GM12878 (cell line): ENCODE results near the gene APOH. TPM values are rescaled to one million over a fixed set of nuclear protein-coding genes. Genes with fewer than 3 reads are reported as not detected.

ENCODE experiments used
- ATAC-seq: fragments of 200-7000 bp; cut with Tn5 transposase; 3 replicates; pipeline ENCODE4 v1.9.1; 2020; ENCODE audit warnings: mild to moderate bottlenecking, moderate library complexity
- BruUV-seq: library from RNA; stranded (reverse); fragments of 400-500 nt; replicated peaks from 2 replicates; lab custom pipeline; 2021; lab: Mats Ljungman, UMichigan
- CTCF ChIA-PET: fragments of 300-600 bp; sonication (Branson Sonifier 250); formaldehyde crosslinking; extraction: SDS; loops from one replicate; lab custom pipeline; 2021; ENCODE audit warnings: inconsistent platforms; lab: Yijun Ruan, JAX
- POLR2A ChIA-PET: fragments of 350-600 bp; formaldehyde crosslinking; extraction: SDS; loops from one replicate; lab custom pipeline; 2021; ENCODE audit warnings: inconsistent platforms; lab: Charles Lee
- RAD21 ChIA-PET: fragments of 300-600 bp; sonication (Branson Sonifier 250); formaldehyde crosslinking; loops from one replicate; lab custom pipeline; 2023; ENCODE audit warnings: antibody characterized with exemption; ENCODE audit not compliant: unreplicated experiment; lab: Charles Lee
- SMC1A ChIA-PET: fragments of 300-600 bp; sonication (Branson Sonifier 250); formaldehyde crosslinking; loops from one replicate; lab custom pipeline; 2023; ENCODE audit not compliant: unreplicated experiment, uncharacterized antibody; lab: Charles Lee
- DNase-seq: peaks from one replicate; pipeline ENCODE4 v3.0.0-alpha.2; 2011; ENCODE audit warnings: low read depth, low spot score
- FAIRE-seq: peaks from 3 replicates; lab custom pipeline; 2011; peaks lifted over from hg19 to GRCh38; lab: Jason Lieb, UNC
- H2AFZ ChIP-seq: 2 replicates; pipeline ENCODE4 v1.6.0; 2011; ENCODE audit warnings: low read depth, low read length, control low read depth; ENCODE audit not compliant: control insufficient read depth
- H3K27ac ChIP-seq: 2 replicates; pipeline ENCODE4 v1.5.1; 2011; ENCODE audit warnings: control low read depth; ENCODE audit not compliant: control insufficient read depth, insufficient read depth
- H3K27me3 ChIP-seq, 2 experiments: replicated peaks in 1 of 2; 2 replicates each; pipeline versions ENCODE4 v1.6.0 to v1.6.1; 2011; ENCODE audit warnings: low read length in 1 of 2; ENCODE audit not compliant: control insufficient read depth in 2 of 2, insufficient read depth in 2 of 2
- H3K36me3 ChIP-seq, 2 experiments: 2 replicates each; pipeline ENCODE4 v1.5.1; 2011; ENCODE audit warnings: low read length in 1 of 2; ENCODE audit not compliant: control insufficient read depth in 2 of 2, insufficient read depth in 2 of 2
- H3K4me1 ChIP-seq: 2 replicates; pipeline ENCODE4 v1.6.1; 2011; ENCODE audit warnings: mild to moderate bottlenecking, low read length, moderate library complexity, mixed read lengths; ENCODE audit not compliant: control insufficient read depth, insufficient read depth
- H3K4me2 ChIP-seq: 2 replicates; pipeline ENCODE4 v1.6.0; 2011; ENCODE audit warnings: control low read depth; ENCODE audit not compliant: control insufficient read depth, insufficient read depth
- H3K4me3 ChIP-seq: fragments of 200-600 bp; sonication (generic); 2 replicates; pipeline ENCODE4 v1.5.1; 2016
- H3K79me2 ChIP-seq: 2 replicates; pipeline ENCODE4 v1.6.0; 2011; ENCODE audit warnings: low read length; ENCODE audit not compliant: control insufficient read depth, insufficient read depth
- H3K9ac ChIP-seq: 2 replicates; pipeline ENCODE4 v1.8.0; 2011; ENCODE audit warnings: low read length, control low read depth, mixed read lengths; ENCODE audit not compliant: control insufficient read depth, insufficient read depth
- H3K9me3 ChIP-seq: replicated peaks from 3 replicates; pipeline ENCODE4 v1.5.1; 2011; ENCODE audit warnings: mild to moderate bottlenecking, low read length; ENCODE audit not compliant: control insufficient read depth, insufficient read depth
- H4K20me1 ChIP-seq: 2 replicates; pipeline ENCODE4 v1.6.0; 2011; ENCODE audit not compliant: control insufficient read depth, insufficient read depth
- BHLHE40 ChIP-seq, 2 experiments: fragments of 450-650 bp in 1 of 2; IDR thresholded peaks; 2 replicates each; pipeline ENCODE4 v1.6.1; 2011 to 2017; ENCODE audit warnings: low read depth in 2 of 2, borderline replicate concordance in 1 of 2, improper control_type of control experiment in 1 of 2, low read length in 1 of 2, mild to moderate bottlenecking in 1 of 2
- BRCA1 ChIP-seq: IDR thresholded peaks from 2 replicates; pipeline ENCODE4 v1.6.1; 2011; ENCODE audit warnings: low read depth, low read length, improper control_type of control experiment
- IRF4 ChIP-seq: IDR thresholded peaks from 2 replicates; pipeline ENCODE4 v1.6.1; 2011; ENCODE audit warnings: low read depth, low read length
- NFYB ChIP-seq: IDR thresholded peaks from 2 replicates; pipeline ENCODE4 v1.6.1; 2011; ENCODE audit warnings: low read depth, mild to moderate bottlenecking, low read length, improper control_type of control experiment, moderate library complexity; ENCODE audit not compliant: insufficient read depth
- RAD51 ChIP-seq: fragments of 450-650 bp; IDR thresholded peaks from 2 replicates; pipeline ENCODE4 v1.6.1; 2016; ENCODE audit warnings: moderate library complexity, mild to moderate bottlenecking, inconsistent platforms
- SPI1 ChIP-seq: IDR thresholded peaks from 2 replicates; pipeline ENCODE4 v1.6.1; 2011; ENCODE audit warnings: low read depth, mild to moderate bottlenecking, low read length, moderate library complexity, borderline replicate concordance; ENCODE audit not compliant: insufficient read depth
- SREBF1 ChIP-seq: IDR thresholded peaks from 2 replicates; pipeline ENCODE4 v1.6.1; 2012; ENCODE audit warnings: mild to moderate bottlenecking, low read length
- TAF1 ChIP-seq: IDR thresholded peaks from 2 replicates; pipeline ENCODE4 v1.6.1; 2011; ENCODE audit warnings: mild to moderate bottlenecking, low read depth, low read length, borderline replicate concordance
- TCF7 ChIP-seq: IDR thresholded peaks from 2 replicates; pipeline ENCODE4 v1.6.1; 2014; ENCODE audit warnings: antibody characterized with exemption, borderline replicate concordance
- WRNIP1 ChIP-seq: IDR thresholded peaks from 2 replicates; pipeline ENCODE4 v1.6.1; 2011; ENCODE audit warnings: low read depth, low read length, improper control_type of control experiment, borderline replicate concordance
- YBX1 ChIP-seq: fragments of 450-650 bp; IDR thresholded peaks from 2 replicates; pipeline ENCODE4 v1.6.1; 2016; ENCODE audit warnings: antibody characterized with exemption
- ZNF384 ChIP-seq: IDR thresholded peaks from 2 replicates; pipeline ENCODE4 v1.6.1; 2012; ENCODE audit warnings: low read depth, mild to moderate bottlenecking, low read length, improper control_type of control experiment, borderline replicate concordance
- ZNF622 ChIP-seq: fragments of 450-650 bp; IDR thresholded peaks from 2 replicates; pipeline ENCODE4 v1.6.1; 2017; ENCODE audit warnings: mild to moderate bottlenecking, inconsistent platforms
- ZZZ3 ChIP-seq: IDR thresholded peaks from 2 replicates; pipeline ENCODE4 v1.6.1; 2011; ENCODE audit warnings: low read depth; ENCODE audit not compliant: control insufficient read depth, insufficient read length
- in situ Hi-C: fragments of 300-500 bp; cut with MboI; formaldehyde crosslinking; loops from 9 replicates; pipeline ENCODE4 v1.14.3; 2018; ENCODE audit warnings: mixed read lengths
- intact Hi-C: fragments of 100-400 bp; cut with micrococcal nuclease; formaldehyde crosslinking; loops from one replicate; pipeline ENCODE4 v1.14.2; 2022; ENCODE audit not compliant: unreplicated experiment
- polyA plus RNA-seq, 11 experiments: library from polyadenylated mRNA; depleted of rRNA in 4 of 11; unstranded in 6 of 11; stranded (reverse) in 5 of 11; fragments of >200 nt; fragmentation: Nextera tagmentation in 4 of 11; fragmentation: Illumina TruSeq in 1 of 11; extraction: Ambion mirVana in 4 of 11; extraction: Trizol in 1 of 11; gene quantifications; 1 replicate in 1 of 11; 2 replicates in 10 of 11; pipeline versions ENCODE4 v1.2.1 to v1.2.3, GENCODE V29; 2011 to 2016; ENCODE audit warnings: inconsistent platforms in 2 of 11, missing spikeins in 2 of 11, low read depth in 1 of 11
- total RNA-seq, 4 experiments: library from RNA; depleted of rRNA in 3 of 4; stranded (reverse); fragments of >200 nt in 3 of 4; fragmentation: Illumina TruSeq in 1 of 4; extraction: Trizol in 1 of 4; gene quantifications; 2 replicates each; pipeline versions ENCODE4 v1.2.1 to v1.2.3, GENCODE V29; 2013 to 2021
- TF ChIP-seq, protein P1 (sequence below): IDR thresholded peaks from 2 replicates; pipeline ENCODE4 v1.6.1; 2012; ENCODE audit warnings: low read length, inconsistent platforms
- TF ChIP-seq, protein P2 (sequence below): IDR thresholded peaks from 2 replicates; pipeline ENCODE4 v1.6.1; 2011; ENCODE audit warnings: low read depth, low read length, improper control_type of control experiment, borderline replicate concordance
- TF ChIP-seq, protein P3 (sequence below): IDR thresholded peaks from 2 replicates; pipeline ENCODE4 v1.6.1; 2012; ENCODE audit warnings: improper control_type of control experiment, low read depth, low read length; ENCODE audit not compliant: insufficient replicate concordance

APOH gene
- total and polyA plus RNA-seq, 10 of the 15 experiments (the other 5 are each of a cell fraction or from before 2014, with no cell fraction given): 1.8 TPM; not detected in 9

DNA sequence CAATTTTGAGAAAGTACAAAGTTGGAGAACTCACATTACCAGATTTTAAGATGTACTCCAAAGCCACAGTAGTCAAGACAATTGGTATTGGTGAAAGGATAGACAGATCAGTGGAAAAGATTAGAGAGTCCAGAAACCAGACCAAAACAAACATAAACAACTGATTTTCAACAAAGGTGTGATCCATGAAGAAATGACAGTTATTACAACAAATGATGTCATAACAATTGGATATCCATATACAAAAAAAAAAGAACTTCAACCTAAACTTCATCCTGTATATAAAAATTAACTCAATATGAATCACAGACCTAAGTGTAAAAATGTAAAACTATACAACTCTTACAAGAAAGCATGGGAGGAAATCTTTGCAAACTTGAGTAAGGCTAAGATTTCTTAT, 45.7 kb downstream of the APOH start:
- Histone ChIP-seq H3K36me3 (no peaks in the 10 kb centered on the region), H4K20me1 (no peaks in the 10 kb centered on the region), H3K9me3 (no peaks in the 10 kb centered on the region), H3K4me3 (no peak overlapping the region), H3K27me3 (no peaks in the 10 kb centered on the region), H3K9ac (no peak overlapping the region), H3K4me2 (no peak overlapping the region), H2AFZ (no peak overlapping the region), H3K27ac (no peak overlapping the region), H3K79me2 (no peaks in the 10 kb centered on the region), H3K4me1 (no peaks in the 10 kb centered on the region)
- in situ Hi-C loops: no loop called here
- ChIA-PET SMC1A (interaction anchor here (0.8 kb wide), 1 partner anchor 245 kb away, joined by 3 read pairs; no protein-coding TSS in a partner anchor), CTCF (no interaction called here), POLR2A (no interaction called here), RAD21 (interaction anchor here (1.5 kb wide), 1 partner anchor 10 kb away, joined by 3 read pairs; no protein-coding TSS in a partner anchor)
- no peak for ATAC-seq
- no peak for FAIRE-seq
- no TSS peak for BruUV-seq
- intact Hi-C loops: no loop called here
- no peak for DNase-seq
- TF ChIP-seq WRNIP1: no peak
- no peak for TF ChIP-seq SREBF1
- TF ChIP-seq, protein P1, sequence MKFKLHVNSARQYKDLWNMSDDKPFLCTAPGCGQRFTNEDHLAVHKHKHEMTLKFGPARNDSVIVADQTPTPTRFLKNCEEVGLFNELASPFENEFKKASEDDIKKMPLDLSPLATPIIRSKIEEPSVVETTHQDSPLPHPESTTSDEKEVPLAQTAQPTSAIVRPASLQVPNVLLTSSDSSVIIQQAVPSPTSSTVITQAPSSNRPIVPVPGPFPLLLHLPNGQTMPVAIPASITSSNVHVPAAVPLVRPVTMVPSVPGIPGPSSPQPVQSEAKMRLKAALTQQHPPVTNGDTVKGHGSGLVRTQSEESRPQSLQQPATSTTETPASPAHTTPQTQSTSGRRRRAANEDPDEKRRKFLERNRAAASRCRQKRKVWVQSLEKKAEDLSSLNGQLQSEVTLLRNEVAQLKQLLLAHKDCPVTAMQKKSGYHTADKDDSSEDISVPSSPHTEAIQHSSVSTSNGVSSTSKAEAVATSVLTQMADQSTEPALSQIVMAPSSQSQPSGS: no peak
- TF ChIP-seq SPI1: no peak
- TF ChIP-seq RAD51: no peak
- no peak for TF ChIP-seq ZNF384
- no peak for TF ChIP-seq IRF4
- no peak for TF ChIP-seq BHLHE40 (IDR thresholded peaks at IDR 0.05; ENCODE audit: borderline replicate concordance in 1 of 2, low read depth in 2 of 2, low read length in 1 of 2)
- TF ChIP-seq YBX1: no peak
- TF ChIP-seq, protein P2, sequence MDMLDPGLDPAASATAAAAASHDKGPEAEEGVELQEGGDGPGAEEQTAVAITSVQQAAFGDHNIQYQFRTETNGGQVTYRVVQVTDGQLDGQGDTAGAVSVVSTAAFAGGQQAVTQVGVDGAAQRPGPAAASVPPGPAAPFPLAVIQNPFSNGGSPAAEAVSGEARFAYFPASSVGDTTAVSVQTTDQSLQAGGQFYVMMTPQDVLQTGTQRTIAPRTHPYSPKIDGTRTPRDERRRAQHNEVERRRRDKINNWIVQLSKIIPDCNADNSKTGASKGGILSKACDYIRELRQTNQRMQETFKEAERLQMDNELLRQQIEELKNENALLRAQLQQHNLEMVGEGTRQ: no peak
- no peak for TF ChIP-seq ZZZ3
- TF ChIP-seq, protein P3, sequence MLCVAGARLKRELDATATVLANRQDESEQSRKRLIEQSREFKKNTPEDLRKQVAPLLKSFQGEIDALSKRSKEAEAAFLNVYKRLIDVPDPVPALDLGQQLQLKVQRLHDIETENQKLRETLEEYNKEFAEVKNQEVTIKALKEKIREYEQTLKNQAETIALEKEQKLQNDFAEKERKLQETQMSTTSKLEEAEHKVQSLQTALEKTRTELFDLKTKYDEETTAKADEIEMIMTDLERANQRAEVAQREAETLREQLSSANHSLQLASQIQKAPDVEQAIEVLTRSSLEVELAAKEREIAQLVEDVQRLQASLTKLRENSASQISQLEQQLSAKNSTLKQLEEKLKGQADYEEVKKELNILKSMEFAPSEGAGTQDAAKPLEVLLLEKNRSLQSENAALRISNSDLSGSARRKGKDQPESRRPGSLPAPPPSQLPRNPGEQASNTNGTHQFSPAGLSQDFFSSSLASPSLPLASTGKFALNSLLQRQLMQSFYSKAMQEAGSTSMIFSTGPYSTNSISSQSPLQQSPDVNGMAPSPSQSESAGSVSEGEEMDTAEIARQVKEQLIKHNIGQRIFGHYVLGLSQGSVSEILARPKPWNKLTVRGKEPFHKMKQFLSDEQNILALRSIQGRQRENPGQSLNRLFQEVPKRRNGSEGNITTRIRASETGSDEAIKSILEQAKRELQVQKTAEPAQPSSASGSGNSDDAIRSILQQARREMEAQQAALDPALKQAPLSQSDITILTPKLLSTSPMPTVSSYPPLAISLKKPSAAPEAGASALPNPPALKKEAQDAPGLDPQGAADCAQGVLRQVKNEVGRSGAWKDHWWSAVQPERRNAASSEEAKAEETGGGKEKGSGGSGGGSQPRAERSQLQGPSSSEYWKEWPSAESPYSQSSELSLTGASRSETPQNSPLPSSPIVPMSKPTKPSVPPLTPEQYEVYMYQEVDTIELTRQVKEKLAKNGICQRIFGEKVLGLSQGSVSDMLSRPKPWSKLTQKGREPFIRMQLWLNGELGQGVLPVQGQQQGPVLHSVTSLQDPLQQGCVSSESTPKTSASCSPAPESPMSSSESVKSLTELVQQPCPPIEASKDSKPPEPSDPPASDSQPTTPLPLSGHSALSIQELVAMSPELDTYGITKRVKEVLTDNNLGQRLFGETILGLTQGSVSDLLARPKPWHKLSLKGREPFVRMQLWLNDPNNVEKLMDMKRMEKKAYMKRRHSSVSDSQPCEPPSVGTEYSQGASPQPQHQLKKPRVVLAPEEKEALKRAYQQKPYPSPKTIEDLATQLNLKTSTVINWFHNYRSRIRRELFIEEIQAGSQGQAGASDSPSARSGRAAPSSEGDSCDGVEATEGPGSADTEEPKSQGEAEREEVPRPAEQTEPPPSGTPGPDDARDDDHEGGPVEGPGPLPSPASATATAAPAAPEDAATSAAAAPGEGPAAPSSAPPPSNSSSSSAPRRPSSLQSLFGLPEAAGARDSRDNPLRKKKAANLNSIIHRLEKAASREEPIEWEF: no peak
- TF ChIP-seq TAF1: no peak
- TF ChIP-seq ZNF622: no peak
- TF ChIP-seq BRCA1: no peak
- TF ChIP-seq TCF7: no peak
- TF ChIP-seq NFYB: no peak
